D721Med (cell line): Measurements from ENCODE around the gene SOBP.

ENCODE experiments used
- DNase-seq: peaks from one replicate; pipeline ENCODE4 v3.0.0; 2011; ENCODE audit warnings: low spot score; ENCODE audit not compliant: insufficient read length
- FAIRE-seq: peaks from 2 replicates; lab custom pipeline; 2011; peaks lifted over from hg19 to GRCh38; lab: Jason Lieb, UNC
- CTCF ChIP-seq: IDR thresholded peaks from 2 replicates; pipeline ENCODE4 v1.5.1; 2012; ENCODE audit warnings: mild to moderate bottlenecking, control low read depth; ENCODE audit not compliant: insufficient read depth; ENCODE audit errors: missing control alignments

The SOBP gene

GRCh38 chr6:107691062-107691751, 201.3 kb downstream of the SOBP start:
- TF ChIP-seq CTCF: no peak
- DNase-seq (no peak), FAIRE-seq (no peak)

DNA sequence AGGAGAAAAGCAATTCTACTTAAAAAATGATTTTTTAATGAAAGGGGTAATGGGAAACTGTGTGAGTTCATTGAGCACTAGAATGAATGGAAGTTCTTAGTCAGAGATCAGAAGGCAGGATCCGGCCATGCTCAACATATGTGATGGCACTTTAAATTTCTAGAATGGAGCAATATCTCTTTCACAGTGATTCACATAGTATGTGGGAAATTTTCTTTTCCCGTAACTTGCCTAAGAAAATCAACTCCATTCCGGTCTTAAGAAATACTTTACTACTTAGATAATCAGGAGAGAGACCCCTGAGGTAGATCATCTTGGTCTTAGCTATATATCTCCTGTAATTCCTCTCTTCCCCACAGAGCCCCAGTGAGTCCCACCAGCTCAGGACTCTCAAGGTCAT, 202.4 kb downstream of the SOBP start:
- TF ChIP-seq CTCF: no peak
- DNase-seq (no peak), FAIRE-seq (no peak)

GRCh38 chr6:107695061-107695720, 205.3 kb downstream of the SOBP start:
- TF ChIP-seq CTCF: no peak
- FAIRE-seq (no peak), DNase-seq (no peak)

DNA sequence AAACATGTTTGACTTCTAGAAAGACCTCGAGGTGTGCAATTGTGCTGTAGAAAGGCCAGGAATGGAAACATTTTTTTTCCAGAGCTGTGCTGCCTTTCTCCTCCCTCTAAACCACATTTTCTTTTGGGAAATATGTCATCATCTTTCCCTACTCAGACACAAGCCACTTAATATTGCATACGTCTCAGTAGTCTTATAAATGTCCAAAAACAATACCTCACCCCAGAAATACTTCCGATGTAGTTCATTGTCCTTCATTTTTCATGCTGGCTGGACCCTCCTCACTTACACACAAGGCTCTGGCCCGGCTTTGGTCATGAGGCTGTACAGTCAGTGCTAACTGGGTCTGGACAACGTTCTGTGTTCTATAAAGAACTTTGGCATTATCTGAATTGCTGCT, 207.8 kb downstream of the SOBP start:
- FAIRE-seq: no peak
- no peak for TF ChIP-seq CTCF

GRCh38 chr6:107698146-107698545, 208.2 kb downstream of the SOBP start:
- no peak for FAIRE-seq
- DNase-seq: no peak

More for the DNA sequence above, 207.8 kb downstream of the SOBP start:
- no peak for DNase-seq

DNA sequence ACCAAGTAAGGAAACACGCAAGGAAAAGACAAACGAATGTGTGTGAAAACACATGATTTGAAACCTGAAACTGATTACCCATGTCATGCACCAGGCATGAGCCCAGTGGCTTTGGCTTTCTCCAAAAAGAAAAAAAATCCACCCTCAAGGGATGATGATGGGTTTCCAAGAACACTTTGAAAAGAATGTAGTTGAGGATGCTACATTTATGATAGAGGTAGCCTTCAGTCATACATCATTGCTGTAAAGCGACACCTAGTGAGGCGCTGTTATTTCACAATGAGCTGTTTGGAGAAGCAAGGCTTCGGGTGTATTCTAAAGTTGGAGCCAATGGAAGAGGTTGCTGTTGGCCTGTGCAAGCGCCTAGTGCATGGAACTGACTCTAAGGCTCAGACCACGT, 209.3 kb downstream of the SOBP start:
- FAIRE-seq (no peak), DNase-seq (no peak)
- TF ChIP-seq CTCF: no peak

More at GRCh38 chr6:107698146-107698545, 208.2 kb downstream of the SOBP start:
- TF ChIP-seq CTCF: no peak
